ENCODE results near the gene KCP.

The KCP gene

DNA sequence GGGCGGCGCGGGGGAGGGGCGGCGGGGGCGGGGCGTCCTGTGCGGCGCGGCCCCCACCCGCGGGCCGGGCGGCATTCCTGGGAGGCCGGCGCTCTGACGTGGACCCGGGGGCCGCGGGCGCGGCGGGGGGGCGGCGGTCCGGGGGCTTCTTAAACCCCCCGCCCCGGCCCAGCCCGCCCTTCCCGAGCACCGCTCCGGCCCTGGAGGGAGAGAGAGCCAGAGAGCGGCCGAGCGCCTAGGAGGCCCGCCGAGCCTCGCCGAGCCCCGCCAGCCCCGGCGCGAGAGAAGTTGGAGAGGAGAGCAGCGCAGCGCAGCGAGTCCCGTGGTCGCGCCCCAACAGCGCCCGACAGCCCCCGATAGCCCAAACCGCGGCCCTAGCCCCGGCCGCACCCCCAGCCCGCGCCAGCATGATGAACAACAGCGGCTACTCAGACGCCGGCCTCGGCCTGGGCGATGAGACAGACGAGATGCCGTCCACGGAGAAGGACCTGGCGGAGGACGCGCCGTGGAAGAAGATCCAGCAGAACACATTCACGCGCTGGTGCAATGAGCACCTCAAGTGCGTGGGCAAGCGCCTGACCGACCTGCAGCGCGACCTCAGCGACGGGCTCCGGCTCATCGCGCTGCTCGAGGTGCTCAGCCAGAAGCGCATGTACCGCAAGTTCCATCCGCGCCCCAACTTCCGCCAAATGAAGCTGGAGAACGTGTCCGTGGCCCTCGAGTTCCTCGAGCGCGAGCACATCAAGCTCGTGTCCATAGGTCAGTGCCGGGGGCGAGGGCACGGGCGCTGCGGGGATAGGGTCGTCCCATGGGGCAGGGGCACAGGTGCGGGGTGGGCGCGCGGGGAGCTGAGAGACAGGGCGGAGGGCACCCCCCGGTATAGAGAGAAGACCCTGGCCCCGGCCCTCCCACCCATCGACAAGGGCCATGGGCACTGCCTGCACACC, 80.0 kb downstream of the KCP start, which contains the start of gene FLNC:
FLNC (plus strand) TSS at position 176 of the 947 bp plus-strand sequence; CDS start at position 408, 232 bp downstream.
- H3K4me3 ChIP-seq (ENCODE audit: low read depth, low read length) = peak within 1 kb of the TSS; percentile 42
- DNase-seq (ENCODE audit: low read depth) = peak; percentile 51
- TF ChIP-seq, protein P1, sequence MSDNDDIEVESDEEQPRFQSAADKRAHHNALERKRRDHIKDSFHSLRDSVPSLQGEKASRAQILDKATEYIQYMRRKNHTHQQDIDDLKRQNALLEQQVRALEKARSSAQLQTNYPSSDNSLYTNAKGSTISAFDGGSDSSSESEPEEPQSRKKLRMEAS (IDR thresholded peaks at IDR 0.05; ENCODE audit: low read depth, low read length) = no peak
- no peak for TF ChIP-seq MYC (IDR thresholded peaks at IDR 0.05; ENCODE audit: low read depth, low read length)
- TF ChIP-seq, protein P2, sequence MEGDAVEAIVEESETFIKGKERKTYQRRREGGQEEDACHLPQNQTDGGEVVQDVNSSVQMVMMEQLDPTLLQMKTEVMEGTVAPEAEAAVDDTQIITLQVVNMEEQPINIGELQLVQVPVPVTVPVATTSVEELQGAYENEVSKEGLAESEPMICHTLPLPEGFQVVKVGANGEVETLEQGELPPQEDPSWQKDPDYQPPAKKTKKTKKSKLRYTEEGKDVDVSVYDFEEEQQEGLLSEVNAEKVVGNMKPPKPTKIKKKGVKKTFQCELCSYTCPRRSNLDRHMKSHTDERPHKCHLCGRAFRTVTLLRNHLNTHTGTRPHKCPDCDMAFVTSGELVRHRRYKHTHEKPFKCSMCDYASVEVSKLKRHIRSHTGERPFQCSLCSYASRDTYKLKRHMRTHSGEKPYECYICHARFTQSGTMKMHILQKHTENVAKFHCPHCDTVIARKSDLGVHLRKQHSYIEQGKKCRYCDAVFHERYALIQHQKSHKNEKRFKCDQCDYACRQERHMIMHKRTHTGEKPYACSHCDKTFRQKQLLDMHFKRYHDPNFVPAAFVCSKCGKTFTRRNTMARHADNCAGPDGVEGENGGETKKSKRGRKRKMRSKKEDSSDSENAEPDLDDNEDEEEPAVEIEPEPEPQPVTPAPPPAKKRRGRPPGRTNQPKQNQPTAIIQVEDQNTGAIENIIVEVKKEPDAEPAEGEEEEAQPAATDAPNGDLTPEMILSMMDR (IDR thresholded peaks at IDR 0.05; ENCODE audit: low read depth, low read length) = no peak
- no peak for TF ChIP-seq POLR2A (IDR thresholded peaks at IDR 0.05; ENCODE audit: extremely low read depth, insufficient read length)

DNA sequence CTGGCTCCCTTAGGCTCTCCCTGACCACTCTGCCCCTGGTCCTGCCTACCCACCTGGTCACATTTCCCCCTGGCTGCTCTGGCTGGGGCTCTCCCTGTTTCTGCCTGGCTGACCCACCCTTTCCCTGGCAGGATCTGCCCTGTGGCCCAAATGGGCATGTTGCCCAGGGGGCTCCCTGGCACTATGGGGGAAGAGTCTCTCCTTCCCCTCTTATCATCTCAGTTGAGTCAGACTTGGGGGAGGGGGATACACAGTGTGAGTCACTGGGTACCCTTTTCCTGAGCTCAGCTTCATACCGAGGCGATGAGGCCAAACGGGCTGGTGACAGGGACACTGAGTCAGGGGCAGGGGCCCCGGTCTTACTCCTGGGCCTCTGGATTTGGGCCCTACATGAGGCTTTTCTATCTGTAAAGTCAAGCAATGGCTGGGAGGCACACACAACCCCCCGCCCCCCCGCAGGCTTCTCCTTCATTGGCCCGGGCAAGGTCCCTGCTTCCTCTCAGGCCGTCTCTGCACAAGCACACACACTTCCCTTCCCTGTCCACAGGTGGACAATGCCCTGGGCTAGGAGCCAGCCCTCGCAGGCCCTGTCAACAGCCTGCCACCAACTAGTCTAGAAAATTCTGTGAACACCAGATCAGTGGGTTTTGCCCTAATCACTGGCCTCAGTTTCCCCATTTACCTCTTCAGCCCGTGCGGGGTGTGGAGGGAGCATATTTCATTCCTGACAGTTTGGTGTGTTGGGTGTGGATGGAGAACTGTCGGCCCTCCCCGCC, 80.9 kb downstream of the KCP start:
- peak; percentile 51 for DNase-seq (ENCODE audit: low read depth)
- H3K4me3 ChIP-seq (ENCODE audit: low read depth, low read length) = no peak overlapping the region
- TF ChIP-seq POLR2A (IDR thresholded peaks at IDR 0.05; ENCODE audit: extremely low read depth, insufficient read length) (no peak), MYC (IDR thresholded peaks at IDR 0.05; ENCODE audit: low read depth, low read length) (no peak)
- TF ChIP-seq, protein P2 (IDR thresholded peaks at IDR 0.05; ENCODE audit: low read depth, low read length) = no peak
- TF ChIP-seq, protein P1 (IDR thresholded peaks at IDR 0.05; ENCODE audit: low read depth, low read length) = no peak

DNA sequence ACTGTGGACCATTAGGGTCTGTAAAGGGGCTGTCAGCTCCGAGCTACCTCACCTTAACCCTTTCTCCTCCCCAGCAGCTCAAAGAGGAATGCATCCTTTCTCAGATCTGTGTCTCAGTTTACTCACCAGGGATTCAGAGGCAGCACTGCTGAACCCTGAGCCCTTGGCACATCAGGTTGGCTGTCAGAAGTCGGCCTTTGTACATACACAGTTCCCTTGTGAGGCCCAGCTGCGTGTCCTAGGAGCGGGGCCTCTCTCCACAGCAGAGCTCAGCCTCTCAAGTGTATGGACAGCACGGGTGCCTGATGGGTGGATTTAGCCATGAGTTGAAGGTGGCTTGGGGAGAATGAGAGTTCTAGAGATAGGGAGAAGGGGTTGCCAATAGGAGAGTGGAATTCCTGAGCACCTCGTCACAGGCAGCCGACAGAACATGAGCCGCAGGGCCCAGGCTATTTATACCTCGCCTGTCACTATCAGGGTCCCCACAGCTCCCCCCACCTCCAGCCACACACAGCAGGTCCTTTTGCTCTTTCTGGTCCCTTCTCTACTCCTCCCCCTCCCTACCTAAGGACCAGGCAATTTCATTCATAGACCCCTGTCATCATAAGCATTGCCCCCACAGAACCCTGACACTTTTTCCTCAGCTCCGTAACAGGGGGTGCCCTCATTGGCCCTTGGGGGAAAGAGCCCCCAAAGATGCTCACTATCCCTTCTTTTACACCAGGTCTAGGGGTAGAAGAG, 82.4 kb downstream of the KCP start:
- TF ChIP-seq MYC (IDR thresholded peaks at IDR 0.05; ENCODE audit: low read depth, low read length) (no peak), POLR2A (IDR thresholded peaks at IDR 0.05; ENCODE audit: extremely low read depth, insufficient read length) (no peak)
- TF ChIP-seq, protein P2 (IDR thresholded peaks at IDR 0.05; ENCODE audit: low read depth, low read length) = no peak
- TF ChIP-seq, protein P1 (IDR thresholded peaks at IDR 0.05; ENCODE audit: low read depth, low read length) = no peak
- no peak overlapping the region for H3K4me3 ChIP-seq (ENCODE audit: low read depth, low read length)
- DNase-seq (ENCODE audit: low read depth) = no peak

DNA sequence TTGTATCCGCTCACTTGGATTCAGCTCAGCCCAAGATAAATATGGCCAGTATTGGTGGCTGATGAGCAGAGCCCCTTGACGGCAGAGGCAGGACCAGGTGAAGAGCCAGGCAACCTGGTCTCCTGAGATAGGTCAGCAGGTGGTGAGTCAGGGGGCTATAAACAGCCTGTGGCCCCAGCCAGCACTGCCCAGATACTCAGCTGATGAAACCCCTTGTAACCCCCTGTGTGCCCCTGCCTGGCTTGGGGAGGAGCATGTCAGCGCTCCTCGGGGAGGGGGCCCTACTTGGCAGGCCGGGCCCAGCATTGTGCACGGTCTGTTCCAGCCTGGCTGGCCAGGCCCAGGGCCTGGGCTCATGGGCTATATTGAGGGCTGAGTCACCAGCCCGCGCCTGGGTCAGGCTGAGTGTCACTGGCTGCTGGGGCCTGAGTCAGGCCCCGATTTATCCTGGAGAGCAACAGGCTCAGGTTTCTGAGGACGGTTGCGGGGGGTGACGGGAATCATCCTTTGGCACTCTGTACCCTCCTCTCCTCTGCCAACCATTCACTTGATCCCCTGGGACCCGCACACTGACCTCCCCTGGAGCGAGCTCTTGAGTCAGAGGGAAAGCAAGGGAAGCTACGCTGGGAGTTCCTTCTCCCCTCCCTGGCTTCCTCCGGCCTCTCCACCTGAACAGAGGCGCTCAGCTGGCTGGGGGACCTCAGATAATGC, 83.1 kb downstream of the KCP start:
- H3K4me3 ChIP-seq (ENCODE audit: low read depth, low read length) = no peak overlapping the region
- no peak for DNase-seq (ENCODE audit: low read depth)
- TF ChIP-seq, protein P1 (IDR thresholded peaks at IDR 0.05; ENCODE audit: low read depth, low read length) = no peak
- no peak for TF ChIP-seq POLR2A (IDR thresholded peaks at IDR 0.05; ENCODE audit: extremely low read depth, insufficient read length)
- TF ChIP-seq, protein P2 (IDR thresholded peaks at IDR 0.05; ENCODE audit: low read depth, low read length) = no peak
- no peak for TF ChIP-seq MYC (IDR thresholded peaks at IDR 0.05; ENCODE audit: low read depth, low read length)

DNA sequence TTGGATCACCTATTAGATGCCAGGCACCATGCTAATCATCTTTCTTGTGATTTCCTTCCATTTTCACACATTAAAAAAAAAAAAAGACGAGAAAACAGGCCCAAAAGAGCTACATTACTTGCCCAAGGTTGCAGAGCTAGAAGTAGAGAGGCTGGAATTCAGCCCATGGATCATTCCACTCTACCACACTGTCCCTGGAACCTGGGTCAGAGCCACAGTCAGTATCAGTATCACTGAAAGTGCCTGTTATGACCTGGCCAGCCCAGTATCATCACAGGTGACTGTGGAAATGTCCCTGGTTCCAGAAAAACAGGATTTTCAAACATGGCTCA, 83.6 kb downstream of the KCP start:
- no peak for DNase-seq (ENCODE audit: low read depth)
- TF ChIP-seq, protein P2 (IDR thresholded peaks at IDR 0.05; ENCODE audit: low read depth, low read length) = no peak
- TF ChIP-seq POLR2A (IDR thresholded peaks at IDR 0.05; ENCODE audit: extremely low read depth, insufficient read length) = no peak
- TF ChIP-seq, protein P1 (IDR thresholded peaks at IDR 0.05; ENCODE audit: low read depth, low read length) = no peak
- no peak for TF ChIP-seq MYC (IDR thresholded peaks at IDR 0.05; ENCODE audit: low read depth, low read length)
- H3K4me3 ChIP-seq (ENCODE audit: low read depth, low read length) = no peak overlapping the region

Measured in NB4 (cell line).